Fibroblast of lung (primary cell): ENCODE data around the gene SMARCC1. TPM values are rescaled to one million over a fixed set of nuclear protein-coding genes. Genes with fewer than 3 reads are reported as not detected.

Source experiments
- DNase-seq, 2 donors: peaks; one replicate each; pipeline versions ENCODE4 v3.0.0 to v3.0.0-alpha.2; 2010; ENCODE audit warnings: low read depth in 2 of 2
- H2AFZ ChIP-seq: 2 replicates; pipeline ENCODE4 v1.5.1; 2012; ENCODE audit warnings: low read length, control low read depth, inconsistent platforms
- H3K27ac ChIP-seq: 2 replicates; pipeline ENCODE4 v1.5.1; 2011; ENCODE audit warnings: low read length, control low read depth; ENCODE audit not compliant: insufficient read depth
- H3K27me3 ChIP-seq: 2 replicates; pipeline ENCODE4 v1.5.1; 2011; ENCODE audit warnings: mild to moderate bottlenecking, low read length; ENCODE audit not compliant: control insufficient read depth, insufficient read depth
- H3K36me3 ChIP-seq: 2 replicates; pipeline ENCODE4 v1.5.1; 2011; ENCODE audit warnings: low read length; ENCODE audit not compliant: control insufficient read depth, insufficient read depth
- H3K4me1 ChIP-seq: 2 replicates; pipeline ENCODE4 v1.5.1; 2011; ENCODE audit warnings: low read length; ENCODE audit not compliant: control insufficient read depth, insufficient read depth; ENCODE audit errors: extremely low read depth
- H3K4me2 ChIP-seq: 2 replicates; pipeline ENCODE4 v1.5.1; 2011; ENCODE audit warnings: low read length, control low read depth; ENCODE audit not compliant: insufficient read depth; ENCODE audit errors: extremely low read depth
- H3K4me3 ChIP-seq, 4 experiments: fragments of 200-600 bp in 1 of 4; sonication (generic) in 1 of 4; replicated peaks in 1 of 4; 2 replicates each; pipeline ENCODE4 v1.5.1; 2011 to 2016; ENCODE audit warnings: low read length in 4 of 4, low read depth in 3 of 4, mild to moderate bottlenecking in 3 of 4, control low read depth in 2 of 4, inconsistent platforms in 1 of 4, mixed read lengths in 1 of 4; ENCODE audit not compliant: insufficient read depth in 1 of 4; ENCODE audit errors: control extremely low read depth in 1 of 4
- H3K79me2 ChIP-seq: 2 replicates; pipeline ENCODE4 v1.5.1; 2012; ENCODE audit warnings: mild to moderate bottlenecking, low read length, inconsistent platforms; ENCODE audit not compliant: control insufficient read depth, insufficient read depth
- H3K9ac ChIP-seq: 2 replicates; pipeline ENCODE4 v1.5.1; 2011; ENCODE audit warnings: mild to moderate bottlenecking, low read length, control low read depth; ENCODE audit not compliant: insufficient read depth
- H3K9me3 ChIP-seq: 2 replicates; pipeline ENCODE4 v1.5.1; 2012; ENCODE audit warnings: low read depth, low read length; ENCODE audit not compliant: control insufficient read depth, insufficient read depth
- H4K20me1 ChIP-seq: 2 replicates; pipeline ENCODE4 v1.5.1; 2011; ENCODE audit warnings: low read length; ENCODE audit not compliant: control insufficient read depth, insufficient read depth; ENCODE audit errors: extremely low read depth
- CTCF ChIP-seq, 2 donors: IDR thresholded peaks in 1 of 2; conservative IDR thresholded peaks in 1 of 2; 1 replicate in 1 of 2; 2 replicates in 1 of 2; pipeline ENCODE4 v1.5.1; 2011 to 2012; ENCODE audit warnings: low read length in 2 of 2, control low read depth in 1 of 2, inconsistent platforms in 1 of 2, low read depth in 1 of 2, mild to moderate bottlenecking in 1 of 2
- EZH2 ChIP-seq: IDR thresholded peaks from 2 replicates; pipeline ENCODE4 v1.5.1; 2012; ENCODE audit warnings: low read length, control low read depth, mild to moderate bottlenecking; ENCODE audit errors: missing control alignments
- polyA plus RNA-seq, 2 donors: library from polyadenylated mRNA; depleted of rRNA in 1 of 2; stranded (reverse) in 1 of 2; unstranded in 1 of 2; fragments of >200 nt; gene quantifications; 2 replicates each; pipeline ENCODE4 v1.2.1, GENCODE V29; 2011 to 2012; ENCODE audit warnings: missing spikeins in 1 of 2
- total RNA-seq: library from RNA; depleted of rRNA; stranded (reverse); fragments of >200 nt; gene quantifications from 2 replicates; pipeline ENCODE4 v1.2.1, GENCODE V29; 2014

The SMARCC1 gene
- total and polyA plus RNA-seq, 2 donors (not counting 1 experiment from before 2014, with no cell fraction given) = 23.1 to 23.6 TPM

GRCh38 chr3:47613722-47614121 lies 168.0 kb downstream of the SMARCC1 start:
- no peak overlapping the region for H3K9ac ChIP-seq
- no peak overlapping the region for H3K27ac ChIP-seq
- no peaks in the 10 kb centered on the region for H3K9me3 ChIP-seq
- H3K4me2 ChIP-seq = no peak overlapping the region
- no peak overlapping the region for H2AFZ ChIP-seq
- no peaks in the 10 kb centered on the region for H3K27me3 ChIP-seq
- TF ChIP-seq EZH2 (no peak), CTCF (conservative IDR thresholded peaks at IDR 0.05 in 1 of 2, IDR thresholded peaks at IDR 0.05 in 1 of 2; ENCODE audit: low read depth in 1 of 2, low read length in 2 of 2) (no peak)
- DNase-seq = peak in 1 of 2 donors; percentile 46
- no peaks in the 10 kb centered on the region for H4K20me1 ChIP-seq
- H3K36me3 ChIP-seq = peaks cover 2% of the 10 kb centered on the region
- H3K4me1 ChIP-seq = no peaks in the 10 kb centered on the region
- H3K4me3 ChIP-seq = no peak overlapping the region
- H3K79me2 ChIP-seq = no peaks in the 10 kb centered on the region

GRCh38 chr3:47612879-47613278 lies 168.8 kb downstream of the SMARCC1 start:
- H3K9me3 ChIP-seq = no peaks in the 10 kb centered on the region
- no peak overlapping the region for H3K4me2 ChIP-seq
- no peaks in the 10 kb centered on the region for H3K4me1 ChIP-seq
- TF ChIP-seq CTCF (conservative IDR thresholded peaks at IDR 0.05 in 1 of 2, IDR thresholded peaks at IDR 0.05 in 1 of 2; ENCODE audit: low read depth in 1 of 2, low read length in 2 of 2) (no peak), EZH2 (no peak)
- no peaks in the 10 kb centered on the region for H3K27me3 ChIP-seq
- H3K79me2 ChIP-seq = no peaks in the 10 kb centered on the region
- no peak overlapping the region for H3K4me3 ChIP-seq
- H4K20me1 ChIP-seq = no peaks in the 10 kb centered on the region
- H3K9ac ChIP-seq = no peak overlapping the region
- H3K36me3 ChIP-seq = peaks cover 2% of the 10 kb centered on the region
- no peak overlapping the region for H3K27ac ChIP-seq
- no peak overlapping the region for H2AFZ ChIP-seq
- peak in 1 of 2 donors; percentile 50 for DNase-seq

- no peak overlapping the region for H2AFZ ChIP-seq
- no peak overlapping the region for H3K9ac ChIP-seq
- DNase-seq = peak; percentile 61 to 95
- no peak overlapping the region for H3K27ac ChIP-seq
- no peak overlapping the region for H3K4me3 ChIP-seq
- no peaks in the 10 kb centered on the region for H3K27me3 ChIP-seq
- no peak overlapping the region for H3K4me2 ChIP-seq
- H4K20me1 ChIP-seq = no peaks in the 10 kb centered on the region
- no peaks in the 10 kb centered on the region for H3K9me3 ChIP-seq
- H3K36me3 ChIP-seq = peaks cover 2% of the 10 kb centered on the region
- no peaks in the 10 kb centered on the region for H3K4me1 ChIP-seq
- no peaks in the 10 kb centered on the region for H3K79me2 ChIP-seq
- TF ChIP-seq CTCF (conservative IDR thresholded peaks at IDR 0.05 in 1 of 2, IDR thresholded peaks at IDR 0.05 in 1 of 2; ENCODE audit: low read depth in 1 of 2, low read length in 2 of 2) (no peak), EZH2 (no peak)
Observed at GRCh38 chr3:47612178-47612577, 169.5 kb downstream of the SMARCC1 start.
